HepG2 (cell line): ENCODE results near the gene CA7. TPM values are rescaled to one million over a fixed set of nuclear protein-coding genes. Genes with fewer than 3 reads are reported as not detected.

ENCODE experiments used
- ARID2 ChIP-seq: sonication (generic); formaldehyde crosslinking; IDR thresholded peaks from 2 replicates; pipeline ENCODE4 v1.8.1; 2022; ENCODE audit warnings: mild to moderate bottlenecking, missing genetic modification reagents, borderline replicate concordance
- CCAR2 ChIP-seq: fragments of 200-400 bp; formaldehyde crosslinking; optimal IDR thresholded peaks from 2 replicates; pipeline ENCODE3; 2018; ENCODE audit warnings: low read depth, mild to moderate bottlenecking, low read length, moderate library complexity
- ESRRA ChIP-seq: sonication (generic); formaldehyde crosslinking; IDR thresholded peaks from 2 replicates; pipeline ENCODE4 v1.5.1; 2020; ENCODE audit warnings: mild to moderate bottlenecking, low read depth, missing genetic modification reagents
- GABPA ChIP-seq, 2 experiments: IDR thresholded peaks; 2 replicates each; pipeline ENCODE4 v1.6.1; 2011 to 2016; ENCODE audit warnings: low read depth in 2 of 2, low read length in 1 of 2, missing biosample characterization in 1 of 2, missing genetic modification characterization in 1 of 2
- IKZF1 ChIP-seq: fragments of 450-650 bp; IDR thresholded peaks from 2 replicates; pipeline ENCODE4 v1.7.1; 2016
- YEATS4 ChIP-seq: sonication (generic); formaldehyde crosslinking; IDR thresholded peaks from 2 replicates; pipeline ENCODE4 v1.4.0; 2020; ENCODE audit warnings: missing genetic modification reagents, borderline replicate concordance
- ZNF44 ChIP-seq: sonication (generic); formaldehyde crosslinking; IDR thresholded peaks from 2 replicates; pipeline ENCODE4 v1.5.1; 2020; ENCODE audit warnings: mild to moderate bottlenecking, missing genetic modification reagents
- ZNF660 ChIP-seq: sonication (generic); formaldehyde crosslinking; IDR thresholded peaks from 2 replicates; pipeline ENCODE4 v1.5.1; 2020; ENCODE audit warnings: mild to moderate bottlenecking, low read depth, missing genetic modification reagents, borderline replicate concordance
- ZNF678 ChIP-seq: sonication (generic); formaldehyde crosslinking; IDR thresholded peaks from 2 replicates; pipeline ENCODE4 v1.4.0; 2020; ENCODE audit warnings: mild to moderate bottlenecking, missing genetic modification reagents
- ZNF766 ChIP-seq: sonication (generic); formaldehyde crosslinking; IDR thresholded peaks from 2 replicates; pipeline ENCODE4 v1.5.0; 2020; ENCODE audit warnings: missing genetic modification reagents, borderline replicate concordance
- ZNF780A ChIP-seq: sonication (generic); formaldehyde crosslinking; IDR thresholded peaks from 2 replicates; pipeline ENCODE4 v1.8.0; 2022; ENCODE audit warnings: mild to moderate bottlenecking, missing genetic modification reagents, moderate library complexity
- ZNF83 ChIP-seq: sonication (generic); formaldehyde crosslinking; IDR thresholded peaks from 2 replicates; pipeline ENCODE4 v1.4.0; 2020; ENCODE audit warnings: missing genetic modification reagents, mild to moderate bottlenecking, borderline replicate concordance
- polyA plus RNA-seq, 8 experiments: library from polyadenylated mRNA; depleted of rRNA in 3 of 8; stranded (reverse) in 7 of 8; unstranded in 1 of 8; fragments of >200 nt; fragmentation: Illumina TruSeq in 4 of 8; extraction: Trizol in 4 of 8; gene quantifications; 2 replicates each; pipeline versions ENCODE4 v1.2.1 to v1.2.3, GENCODE V29; 2011 to 2016; ENCODE audit warnings: low read depth in 4 of 8, missing spikeins in 1 of 8, mixed read lengths in 1 of 8; ENCODE audit not compliant: insufficient read depth in 1 of 8
- total RNA-seq, 5 experiments: library from RNA; depleted of rRNA; stranded (reverse); fragments of >200 nt; fragmentation: Illumina TruSeq; extraction: Trizol; gene quantifications; 2 replicates each; pipeline ENCODE4 v1.2.3, GENCODE V29; 2016; ENCODE audit warnings: low read depth in 1 of 5
- TF ChIP-seq, protein P1 (sequence below), 2 experiments: sonication (generic) in 1 of 2; formaldehyde crosslinking in 1 of 2; IDR thresholded peaks; 2 replicates each; pipeline versions ENCODE4 v1.4.0 to v1.6.1; 2016 to 2020; ENCODE audit warnings: borderline replicate concordance in 1 of 2, low read depth in 1 of 2, mild to moderate bottlenecking in 1 of 2, missing genetic modification reagents in 1 of 2
- TF ChIP-seq, protein P2 (sequence below): sonication (generic); formaldehyde crosslinking; IDR thresholded peaks from 2 replicates; pipeline ENCODE4 v1.4.0; 2020; ENCODE audit warnings: missing genetic modification reagents, borderline replicate concordance
- TF ChIP-seq, protein P3 (sequence below): sonication (generic); formaldehyde crosslinking; IDR thresholded peaks from 2 replicates; pipeline ENCODE4 v1.5.0; 2020; ENCODE audit warnings: missing genetic modification reagents, mild to moderate bottlenecking, borderline replicate concordance
- TF ChIP-seq, protein P4 (sequence below): sonication (generic); formaldehyde crosslinking; IDR thresholded peaks from 2 replicates; pipeline ENCODE4 v1.9.0; 2021; ENCODE audit warnings: missing genetic modification reagents, mild to moderate bottlenecking, borderline replicate concordance

Gene CA7
- total and polyA plus RNA-seq, 2 of the 13 experiments (the other 11 are each of a cell fraction or from before 2014, with no cell fraction given): not detected

DNA sequence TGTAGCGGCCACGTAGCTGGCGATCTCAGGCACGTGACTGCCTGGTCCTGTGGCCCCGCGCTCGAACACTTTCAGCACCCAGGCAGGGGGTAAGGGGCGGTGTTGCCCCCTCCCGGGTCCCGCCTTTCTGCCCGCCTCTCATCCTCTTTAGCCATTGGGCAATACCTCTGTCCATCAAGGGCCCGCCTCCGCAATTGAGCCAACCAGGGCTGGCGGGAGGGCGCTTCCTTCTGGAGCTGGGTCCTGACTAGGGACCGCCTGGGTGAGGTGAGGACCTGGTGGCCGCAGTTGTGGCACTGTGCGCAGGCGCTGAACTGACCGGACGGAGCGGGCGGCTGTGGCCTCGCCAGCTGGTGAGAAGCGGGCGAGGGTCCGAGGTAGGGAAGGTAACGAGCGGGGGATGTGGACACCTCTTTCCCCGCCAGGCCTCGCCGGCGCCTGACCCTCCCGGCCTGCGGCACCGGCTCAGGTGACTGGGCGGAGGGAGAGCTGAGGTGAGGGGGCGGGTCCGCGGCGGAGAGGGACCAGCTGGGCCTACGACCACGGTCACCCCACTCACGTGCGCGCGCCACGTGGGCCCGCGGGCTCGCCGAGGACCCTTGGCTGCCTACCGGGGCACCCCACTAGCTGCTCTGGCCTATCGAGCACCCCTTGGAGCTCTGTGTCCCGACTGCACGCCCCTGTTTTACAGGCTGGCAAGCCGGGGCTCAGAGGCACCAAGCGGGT, 36.2 kb downstream of the CA7 start, which contains the start of gene PDP2 (continued):
- TF ChIP-seq, protein P1, sequence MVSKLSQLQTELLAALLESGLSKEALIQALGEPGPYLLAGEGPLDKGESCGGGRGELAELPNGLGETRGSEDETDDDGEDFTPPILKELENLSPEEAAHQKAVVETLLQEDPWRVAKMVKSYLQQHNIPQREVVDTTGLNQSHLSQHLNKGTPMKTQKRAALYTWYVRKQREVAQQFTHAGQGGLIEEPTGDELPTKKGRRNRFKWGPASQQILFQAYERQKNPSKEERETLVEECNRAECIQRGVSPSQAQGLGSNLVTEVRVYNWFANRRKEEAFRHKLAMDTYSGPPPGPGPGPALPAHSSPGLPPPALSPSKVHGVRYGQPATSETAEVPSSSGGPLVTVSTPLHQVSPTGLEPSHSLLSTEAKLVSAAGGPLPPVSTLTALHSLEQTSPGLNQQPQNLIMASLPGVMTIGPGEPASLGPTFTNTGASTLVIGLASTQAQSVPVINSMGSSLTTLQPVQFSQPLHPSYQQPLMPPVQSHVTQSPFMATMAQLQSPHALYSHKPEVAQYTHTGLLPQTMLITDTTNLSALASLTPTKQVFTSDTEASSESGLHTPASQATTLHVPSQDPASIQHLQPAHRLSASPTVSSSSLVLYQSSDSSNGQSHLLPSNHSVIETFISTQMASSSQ (IDR thresholded peaks at IDR 0.05; ENCODE audit: low read depth): 0 out of 2 replicates have a peak, but pooled peaks have one; percentile 35
- TF ChIP-seq, protein P1 (CRISPR knock-in tag; IDR thresholded peaks at IDR 0.05; ENCODE audit: borderline replicate concordance): peak; percentile 55; the same call in 1 of the 2 replicates
- TF ChIP-seq ZNF83 (peak; percentile 66), ZNF660 (peak; percentile 97; the same call in 1 of the 2 replicates), ARID2 (0 out of 2 replicates have a peak, but pooled peaks have one; percentile 49), CCAR2 (no peak), ZNF678 (peak; percentile 95), ZNF766 (peak; percentile 99), IKZF1 (no peak), GABPA (IDR thresholded peaks at IDR 0.05; ENCODE audit: low read depth, low read length) (no peak), GABPA (CRISPR knock-in tag; IDR thresholded peaks at IDR 0.05; ENCODE audit: low read depth) (peak; percentile 81), ESRRA (CRISPR knock-in tag) (peak; percentile 59), YEATS4 (CRISPR knock-in tag) (peak; percentile 97), ZNF780A (CRISPR knock-in tag) (no peak), ZNF44 (no peak; the same call in none of the 2 replicates)
- TF ChIP-seq, protein P2, sequence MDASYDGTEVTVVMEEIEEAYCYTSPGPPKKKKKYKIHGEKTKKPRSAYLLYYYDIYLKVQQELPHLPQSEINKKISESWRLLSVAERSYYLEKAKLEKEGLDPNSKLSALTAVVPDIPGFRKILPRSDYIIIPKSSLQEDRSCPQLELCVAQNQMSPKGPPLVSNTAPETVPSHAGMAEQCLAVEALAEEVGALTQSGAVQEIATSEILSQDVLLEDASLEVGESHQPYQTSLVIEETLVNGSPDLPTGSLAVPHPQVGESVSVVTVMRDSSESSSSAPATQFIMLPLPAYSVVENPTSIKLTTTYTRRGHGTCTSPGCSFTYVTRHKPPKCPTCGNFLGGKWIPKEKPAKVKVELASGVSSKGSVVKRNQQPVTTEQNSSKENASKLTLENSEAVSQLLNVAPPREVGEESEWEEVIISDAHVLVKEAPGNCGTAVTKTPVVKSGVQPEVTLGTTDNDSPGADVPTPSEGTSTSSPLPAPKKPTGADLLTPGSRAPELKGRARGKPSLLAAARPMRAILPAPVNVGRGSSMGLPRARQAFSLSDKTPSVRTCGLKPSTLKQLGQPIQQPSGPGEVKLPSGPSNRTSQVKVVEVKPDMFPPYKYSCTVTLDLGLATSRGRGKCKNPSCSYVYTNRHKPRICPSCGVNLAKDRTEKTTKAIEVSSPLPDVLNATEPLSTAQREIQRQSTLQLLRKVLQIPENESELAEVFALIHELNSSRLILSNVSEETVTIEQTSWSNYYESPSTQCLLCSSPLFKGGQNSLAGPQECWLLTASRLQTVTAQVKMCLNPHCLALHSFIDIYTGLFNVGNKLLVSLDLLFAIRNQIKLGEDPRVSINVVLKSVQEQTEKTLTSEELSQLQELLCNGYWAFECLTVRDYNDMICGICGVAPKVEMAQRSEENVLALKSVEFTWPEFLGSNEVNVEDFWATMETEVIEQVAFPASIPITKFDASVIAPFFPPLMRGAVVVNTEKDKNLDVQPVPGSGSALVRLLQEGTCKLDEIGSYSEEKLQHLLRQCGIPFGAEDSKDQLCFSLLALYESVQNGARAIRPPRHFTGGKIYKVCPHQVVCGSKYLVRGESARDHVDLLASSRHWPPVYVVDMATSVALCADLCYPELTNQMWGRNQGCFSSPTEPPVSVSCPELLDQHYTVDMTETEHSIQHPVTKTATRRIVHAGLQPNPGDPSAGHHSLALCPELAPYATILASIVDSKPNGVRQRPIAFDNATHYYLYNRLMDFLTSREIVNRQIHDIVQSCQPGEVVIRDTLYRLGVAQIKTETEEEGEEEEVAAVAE (CRISPR knock-in tag): peak; percentile 86; the same call in 1 of the 2 replicates
- TF ChIP-seq, protein P3, sequence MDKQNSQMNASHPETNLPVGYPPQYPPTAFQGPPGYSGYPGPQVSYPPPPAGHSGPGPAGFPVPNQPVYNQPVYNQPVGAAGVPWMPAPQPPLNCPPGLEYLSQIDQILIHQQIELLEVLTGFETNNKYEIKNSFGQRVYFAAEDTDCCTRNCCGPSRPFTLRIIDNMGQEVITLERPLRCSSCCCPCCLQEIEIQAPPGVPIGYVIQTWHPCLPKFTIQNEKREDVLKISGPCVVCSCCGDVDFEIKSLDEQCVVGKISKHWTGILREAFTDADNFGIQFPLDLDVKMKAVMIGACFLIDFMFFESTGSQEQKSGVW (CRISPR knock-in tag): no peak
- TF ChIP-seq, protein P4, sequence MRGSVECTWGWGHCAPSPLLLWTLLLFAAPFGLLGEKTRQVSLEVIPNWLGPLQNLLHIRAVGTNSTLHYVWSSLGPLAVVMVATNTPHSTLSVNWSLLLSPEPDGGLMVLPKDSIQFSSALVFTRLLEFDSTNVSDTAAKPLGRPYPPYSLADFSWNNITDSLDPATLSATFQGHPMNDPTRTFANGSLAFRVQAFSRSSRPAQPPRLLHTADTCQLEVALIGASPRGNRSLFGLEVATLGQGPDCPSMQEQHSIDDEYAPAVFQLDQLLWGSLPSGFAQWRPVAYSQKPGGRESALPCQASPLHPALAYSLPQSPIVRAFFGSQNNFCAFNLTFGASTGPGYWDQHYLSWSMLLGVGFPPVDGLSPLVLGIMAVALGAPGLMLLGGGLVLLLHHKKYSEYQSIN (CRISPR knock-in tag): no peak; the same call in 1 of the 2 replicates
